NCI-H2107 (cell line): ENCODE results near the gene CYTH3.

Experiments used
- DNase-seq: peaks from one replicate; lab custom pipeline; 2025; lab: John Stamatoyannopoulos, UW

The CYTH3 gene

GRCh38 chr7:6258440-6259182 is 13.8 kb downstream of the CYTH3 start:
- no peak for DNase-seq

- DNase-seq, result no peak
These were observed 14.7 kb downstream of the CYTH3 start for GRCh38 chr7:6257675-6258074.

GRCh38 chr7:6256677-6257535 is 15.5 kb downstream of the CYTH3 start:
- no peak for DNase-seq

GRCh38 chr7:6256109-6256483 is 16.3 kb downstream of the CYTH3 start:
- DNase-seq, result no peak

GRCh38 chr7:6254866-6255265 is 17.6 kb downstream of the CYTH3 start:
- DNase-seq, result no peak

- no peak for DNase-seq
These were observed 19.7 kb downstream of the CYTH3 start for GRCh38 chr7:6252748-6253147.

- no peak for DNase-seq
These were observed 20.1 kb downstream of the CYTH3 start for GRCh38 chr7:6252341-6252746.

GRCh38 chr7:6251653-6252052 is 20.8 kb downstream of the CYTH3 start:
- DNase-seq, result no peak

- no peak for DNase-seq
These were observed 22.0 kb downstream of the CYTH3 start for GRCh38 chr7:6250364-6250833.

GRCh38 chr7:6249043-6249442 is 23.4 kb downstream of the CYTH3 start:
- DNase-seq, result no peak

- no peak for DNase-seq
These were observed 23.8 kb downstream of the CYTH3 start for GRCh38 chr7:6248581-6248980.

GRCh38 chr7:6246251-6246917 is 26.0 kb downstream of the CYTH3 start:
- DNase-seq, result no peak

- DNase-seq, result no peak
These were observed 28.4 kb downstream of the CYTH3 start for GRCh38 chr7:6244021-6244420.

- DNase-seq, result no peak
These were observed 29.3 kb downstream of the CYTH3 start for GRCh38 chr7:6243168-6243567.

GRCh38 chr7:6242561-6242960 is 29.9 kb downstream of the CYTH3 start:
- no peak for DNase-seq

- no peak for DNase-seq
These were observed 30.8 kb downstream of the CYTH3 start for GRCh38 chr7:6241607-6241973.

- no peak for DNase-seq
These were observed 34.0 kb downstream of the CYTH3 start for GRCh38 chr7:6238309-6238925.

GRCh38 chr7:6237730-6238129 is 34.7 kb downstream of the CYTH3 start:
- no peak for DNase-seq

GRCh38 chr7:6237011-6237410 is 35.4 kb downstream of the CYTH3 start:
- DNase-seq, result no peak

GRCh38 chr7:6235029-6235871 is 37.2 kb downstream of the CYTH3 start:
- no peak for DNase-seq

- no peak for DNase-seq
These were observed 38.0 kb downstream of the CYTH3 start for GRCh38 chr7:6234384-6234783.
